SIG-M5 treated with dmso at 0.1 percent for 504 hours (cell line): ENCODE data around the gene ASZ1.
"Not testable (repeated sequence)": the region's sequence is repeated elsewhere in the genome, so short reads cannot be mapped to it uniquely, and the experiment has no call there.

Experiments
- DNase-seq: peaks from one replicate; lab custom pipeline; 2025; ENCODE audit not compliant: unreplicated experiment; lab: John Stamatoyannopoulos, UW

ASZ1 gene, protein sequence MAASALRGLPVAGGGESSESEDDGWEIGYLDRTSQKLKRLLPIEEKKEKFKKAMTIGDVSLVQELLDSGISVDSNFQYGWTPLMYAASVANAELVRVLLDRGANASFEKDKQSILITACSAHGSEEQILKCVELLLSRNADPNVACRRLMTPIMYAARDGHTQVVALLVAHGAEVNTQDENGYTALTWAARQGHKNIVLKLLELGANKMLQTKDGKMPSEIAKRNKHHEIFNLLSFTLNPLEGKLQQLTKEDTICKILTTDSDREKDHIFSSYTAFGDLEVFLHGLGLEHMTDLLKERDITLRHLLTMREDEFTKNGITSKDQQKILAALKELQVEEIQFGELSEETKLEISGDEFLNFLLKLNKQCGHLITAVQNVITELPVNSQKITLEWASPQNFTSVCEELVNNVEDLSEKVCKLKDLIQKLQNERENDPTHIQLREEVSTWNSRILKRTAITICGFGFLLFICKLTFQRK

DNA sequence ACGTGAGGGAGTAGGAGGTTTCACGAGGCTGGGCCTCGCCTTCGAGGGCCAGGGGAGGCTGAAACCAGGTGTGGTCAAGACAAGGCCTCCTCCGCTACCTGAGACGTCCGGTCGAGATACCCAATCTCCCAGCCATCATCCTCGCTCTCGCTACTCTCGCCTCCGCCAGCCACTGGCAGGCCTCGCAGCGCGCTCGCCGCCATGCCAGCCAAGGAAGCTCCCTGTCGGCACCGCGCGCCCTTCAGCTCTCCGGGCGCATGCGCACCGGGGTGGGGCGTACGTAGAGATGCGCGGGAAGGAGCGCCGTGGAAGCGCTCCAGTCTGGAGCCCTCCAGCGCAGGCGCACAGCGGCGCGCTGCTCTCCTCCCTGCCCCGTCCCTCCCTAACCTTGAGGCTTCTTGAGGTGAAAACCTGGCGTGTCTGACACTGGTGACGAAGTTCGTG is at the start of gene ASZ1:
Gene ASZ1, minus strand, starts transcription at position 236 of the 444 bp plus-strand sequence. Its CDS starts 33 bp downstream, at position 203.
- no peak for DNase-seq

DNA sequence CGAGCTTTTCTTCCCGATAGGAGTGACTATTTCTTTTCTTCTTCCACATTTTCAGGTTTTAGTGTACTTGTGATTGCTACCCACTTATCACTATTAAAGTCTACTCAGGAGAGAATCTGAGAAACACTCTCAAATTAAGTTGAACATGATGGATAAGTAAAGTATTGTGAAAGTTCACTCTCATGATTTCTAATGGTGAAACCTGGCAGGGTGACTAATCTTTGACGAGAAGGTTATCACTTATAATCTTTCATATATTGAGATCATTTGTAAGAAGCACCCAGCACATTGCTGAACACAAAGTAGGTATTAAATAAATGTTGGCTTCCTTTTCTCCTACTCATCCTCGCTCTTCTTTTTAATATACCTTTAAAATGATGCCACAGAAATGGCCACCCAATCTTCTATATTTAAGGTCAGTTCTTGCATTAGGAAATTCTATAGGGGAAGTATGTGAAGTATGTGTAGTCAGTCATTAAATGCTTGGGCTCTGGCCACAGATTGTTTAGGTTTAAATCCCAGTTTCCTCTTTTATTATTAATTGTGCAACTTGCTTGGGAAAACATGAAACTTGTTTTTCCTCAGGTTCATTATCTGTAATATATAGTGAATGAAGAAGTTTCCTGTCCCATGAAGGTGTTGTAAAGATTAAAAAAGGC is 49.4 kb upstream of the ASZ1 start:
- DNase-seq, result no peak

DNA sequence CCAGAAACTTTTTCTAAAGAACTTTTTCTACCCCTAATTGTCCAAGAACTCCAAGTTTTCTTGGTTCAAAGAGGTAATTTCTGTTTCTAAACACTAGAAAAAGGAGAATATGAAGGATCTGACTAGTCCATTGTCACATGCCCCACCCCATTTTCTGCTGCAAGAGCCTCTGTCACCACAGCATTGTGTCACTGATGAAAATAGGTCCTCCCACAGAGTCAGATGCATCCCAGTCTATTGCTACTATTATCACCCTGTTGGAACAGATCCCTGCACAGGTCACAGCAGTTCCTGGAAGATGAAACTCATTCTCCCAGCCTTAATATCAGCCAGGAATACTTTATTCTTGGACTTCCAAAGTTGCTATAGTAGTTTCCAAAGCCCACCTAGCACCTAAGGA is 45.0 kb upstream of the ASZ1 start:
- no peak for DNase-seq

DNA sequence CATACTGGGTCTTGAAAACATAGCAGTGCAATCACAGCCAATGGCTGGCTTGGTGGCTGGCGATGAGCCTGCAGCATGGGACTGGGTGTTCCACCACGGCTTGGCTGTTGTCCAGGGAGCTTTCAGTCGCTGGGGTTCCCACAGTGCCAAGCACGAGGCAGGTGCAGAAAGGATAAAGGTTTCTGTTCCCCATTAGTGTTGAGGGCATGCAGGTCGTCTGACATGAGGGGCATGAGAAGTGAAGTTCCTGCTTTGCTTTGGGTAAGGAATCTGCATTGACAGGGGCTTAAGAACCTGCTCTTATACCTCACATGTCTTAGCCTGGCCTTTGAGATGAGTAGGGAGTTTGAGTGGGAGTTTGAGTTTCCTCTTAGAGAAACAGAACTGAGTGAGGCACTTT is 43.5 kb upstream of the ASZ1 start:
- DNase-seq, result no peak

DNA sequence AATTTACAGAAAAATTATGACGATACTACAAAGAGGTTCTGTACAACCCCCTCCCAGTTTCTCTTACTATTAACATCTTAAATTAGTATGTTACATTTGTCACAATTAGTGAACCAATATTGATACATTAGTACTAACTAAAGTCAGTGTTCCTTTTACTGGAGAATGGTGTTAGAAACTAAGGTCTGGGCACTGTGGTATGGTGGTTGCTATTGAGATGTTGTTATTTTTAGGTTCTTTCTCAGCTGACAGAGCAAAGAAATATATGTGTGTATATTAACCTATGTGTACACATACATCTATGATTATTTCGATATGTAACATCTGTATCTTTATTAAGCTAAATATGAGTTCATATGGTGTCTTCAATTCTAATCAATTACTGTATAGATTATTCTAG is 40.9 kb upstream of the ASZ1 start:
- DNase-seq, result no peak

DNA sequence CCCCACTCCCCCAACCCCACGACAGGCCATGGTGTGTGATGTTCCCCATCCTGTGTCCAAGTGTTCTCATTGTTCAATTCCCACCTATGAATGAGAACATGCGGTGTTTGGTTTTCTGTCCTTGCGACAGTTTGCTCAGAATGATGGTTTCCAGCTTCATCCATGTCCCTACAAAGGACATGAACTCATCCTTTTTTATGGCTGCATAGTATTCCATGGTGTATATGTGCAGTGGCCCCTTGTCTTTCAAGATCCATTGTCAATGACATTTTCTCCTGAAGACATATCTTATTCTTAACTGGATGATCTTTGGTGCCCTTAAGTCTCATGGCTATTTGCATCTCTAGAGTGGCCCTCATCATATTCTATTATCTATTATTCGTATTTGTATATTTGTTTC is 33.5 kb upstream of the ASZ1 start:
- not testable (repeated sequence) for DNase-seq

DNA sequence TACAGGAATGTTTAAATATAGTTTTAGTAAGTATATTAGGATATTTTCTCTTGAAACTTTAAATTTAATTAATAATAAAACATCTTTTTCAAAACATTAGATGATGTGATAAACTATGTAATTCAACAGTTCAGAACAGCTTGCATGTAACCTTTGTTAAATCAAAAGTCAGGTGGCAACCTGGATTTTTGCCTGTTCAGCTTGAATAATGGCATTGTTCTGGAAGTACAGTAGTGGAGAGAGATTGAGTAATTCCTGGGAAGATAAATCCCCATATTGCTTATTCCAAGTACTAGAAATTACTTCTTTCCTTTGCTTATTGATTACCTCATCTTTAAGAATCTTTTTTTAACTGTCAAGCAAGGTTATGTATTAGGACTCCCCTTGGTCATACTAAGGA is 32.4 kb upstream of the ASZ1 start:
- no peak for DNase-seq

DNA sequence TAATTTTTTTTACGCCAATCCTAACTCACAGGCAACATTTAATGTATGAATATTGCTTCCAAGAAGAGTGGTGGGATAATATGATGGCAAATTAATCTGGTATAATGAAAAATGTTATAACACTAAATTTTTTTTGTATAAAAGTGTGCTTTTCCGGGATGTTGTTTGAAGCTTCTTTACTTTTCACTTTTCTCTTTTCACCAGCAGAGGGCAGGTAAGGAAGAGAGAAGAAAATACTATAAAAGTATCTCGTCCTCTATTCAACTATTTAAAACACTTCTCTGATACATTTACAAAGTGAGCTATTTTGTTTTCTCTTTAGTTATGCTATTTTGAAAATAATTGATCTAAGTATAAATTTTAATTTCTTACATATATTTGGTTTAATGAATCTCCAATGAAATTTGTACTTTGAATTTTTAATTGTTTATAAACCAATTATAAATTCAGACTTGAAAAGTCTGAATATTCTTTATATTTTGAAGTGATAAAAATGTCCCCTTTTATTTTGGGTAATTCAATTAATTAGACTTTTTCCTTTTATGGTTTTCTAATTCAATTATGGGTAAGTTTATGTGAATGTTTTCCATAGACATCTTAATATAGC is 31.8 kb upstream of the ASZ1 start:
- peak; percentile 33 for DNase-seq

DNA sequence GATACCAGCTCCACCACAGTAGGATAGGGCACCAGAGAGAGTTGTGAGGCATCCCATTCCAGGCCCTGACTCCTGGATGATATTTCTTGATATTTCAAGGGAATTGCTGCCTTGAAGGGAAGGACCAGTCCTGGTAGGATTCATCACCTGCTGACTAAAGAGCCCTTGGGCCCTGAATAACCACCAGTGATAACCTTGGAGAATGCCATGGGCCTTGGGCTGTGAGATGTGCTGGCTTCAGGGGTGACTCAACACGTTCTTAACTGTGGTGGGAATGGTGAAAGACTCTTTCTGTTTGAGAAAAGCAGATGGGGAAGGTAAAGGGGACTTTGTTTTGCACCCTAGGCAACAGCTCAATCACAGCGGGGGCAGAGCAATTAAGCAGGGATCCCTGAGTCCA is 21.4 kb upstream of the ASZ1 start:
- DNase-seq, result no peak

DNA sequence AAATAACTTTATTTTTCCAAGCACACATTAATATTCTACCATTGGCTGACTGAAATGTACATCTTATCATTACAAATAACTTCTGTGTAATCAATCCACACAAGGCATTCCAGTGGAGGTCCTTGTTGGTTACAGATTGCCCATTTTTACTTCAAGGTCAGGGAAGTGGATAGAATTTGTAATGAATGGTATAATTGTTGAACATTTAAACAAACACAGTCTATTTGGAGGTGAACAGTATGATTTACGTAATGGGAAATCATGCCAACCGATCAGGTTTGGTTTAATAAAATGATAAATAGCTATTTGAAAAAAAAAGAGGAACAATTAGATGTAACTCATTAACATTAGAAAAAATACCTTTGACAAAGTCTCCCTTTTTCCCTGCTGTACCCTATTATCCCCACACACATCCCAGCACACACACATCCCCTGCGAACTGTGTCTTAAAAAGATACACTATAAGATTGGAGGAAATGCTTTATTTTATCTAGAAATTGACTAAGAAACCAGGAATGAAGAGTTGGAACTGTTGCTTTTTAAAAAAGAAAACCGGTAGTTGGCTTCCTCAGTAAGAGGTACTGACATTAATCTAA is 19.0 kb upstream of the ASZ1 start:
- DNase-seq, result no peak

DNA sequence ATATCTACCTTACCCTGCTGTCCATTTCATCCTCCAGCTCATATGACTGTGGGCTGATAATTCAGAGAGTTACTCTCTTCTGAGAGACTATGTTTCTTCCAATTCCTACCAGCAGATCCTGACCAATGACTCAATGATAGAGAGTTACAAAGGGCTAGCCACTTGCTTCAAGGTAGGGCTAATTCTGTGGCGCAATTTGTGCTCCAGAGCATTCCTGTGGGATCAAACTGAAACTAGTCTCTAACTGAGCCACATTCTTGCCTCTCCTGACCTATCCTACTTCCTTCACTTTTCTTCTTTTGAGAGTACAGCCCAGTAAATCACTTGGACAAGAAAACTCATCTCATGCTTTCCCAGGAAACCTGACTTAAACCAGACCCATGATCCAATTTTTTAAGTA is 17.9 kb upstream of the ASZ1 start:
- no peak for DNase-seq

DNA sequence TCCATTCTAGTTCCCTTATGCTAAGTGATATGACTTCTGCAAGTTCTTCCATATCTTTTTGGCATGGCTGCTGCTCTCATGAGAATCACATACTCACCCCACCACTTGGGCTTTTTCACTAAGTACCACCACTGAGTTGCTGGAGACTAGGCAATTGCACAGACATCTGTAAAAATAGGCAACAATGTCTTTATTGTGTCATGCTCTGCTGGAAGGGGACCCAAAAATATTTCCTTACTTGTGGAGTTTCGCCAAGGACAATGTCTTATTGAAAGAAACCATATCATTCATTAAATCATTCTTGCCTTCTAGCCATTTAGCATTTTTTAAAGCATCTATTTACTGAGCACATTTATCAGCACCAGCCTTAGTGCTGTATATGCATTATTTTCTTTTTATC is 17.4 kb upstream of the ASZ1 start:
- no peak for DNase-seq

DNA sequence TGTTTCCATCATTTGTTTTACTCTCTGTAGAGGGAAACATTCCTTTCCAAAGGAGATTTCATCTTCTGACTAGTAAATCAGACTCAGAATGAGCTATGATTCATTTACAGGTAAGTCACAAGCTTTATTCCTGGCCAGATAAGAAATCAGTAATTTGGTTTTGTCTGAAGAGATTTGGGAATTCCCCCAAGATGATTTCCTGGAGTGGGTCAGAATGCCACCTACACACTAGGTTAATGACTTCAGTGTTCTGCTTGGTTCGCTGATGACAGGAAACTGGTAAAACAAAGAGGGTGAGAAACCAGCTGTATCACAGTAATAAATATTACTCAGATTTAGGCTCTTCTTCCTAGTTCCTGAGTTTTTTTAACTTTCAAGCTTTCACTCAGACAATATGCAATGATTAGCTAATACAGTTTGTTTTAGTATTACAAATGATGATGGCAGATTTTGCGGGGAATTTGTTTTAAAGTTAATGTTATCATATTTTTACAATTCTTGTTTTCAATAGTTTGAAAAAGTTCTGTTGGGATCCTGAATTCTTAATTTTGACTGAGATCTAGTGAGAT is 8.3 kb upstream of the ASZ1 start:
- no peak for DNase-seq

DNA sequence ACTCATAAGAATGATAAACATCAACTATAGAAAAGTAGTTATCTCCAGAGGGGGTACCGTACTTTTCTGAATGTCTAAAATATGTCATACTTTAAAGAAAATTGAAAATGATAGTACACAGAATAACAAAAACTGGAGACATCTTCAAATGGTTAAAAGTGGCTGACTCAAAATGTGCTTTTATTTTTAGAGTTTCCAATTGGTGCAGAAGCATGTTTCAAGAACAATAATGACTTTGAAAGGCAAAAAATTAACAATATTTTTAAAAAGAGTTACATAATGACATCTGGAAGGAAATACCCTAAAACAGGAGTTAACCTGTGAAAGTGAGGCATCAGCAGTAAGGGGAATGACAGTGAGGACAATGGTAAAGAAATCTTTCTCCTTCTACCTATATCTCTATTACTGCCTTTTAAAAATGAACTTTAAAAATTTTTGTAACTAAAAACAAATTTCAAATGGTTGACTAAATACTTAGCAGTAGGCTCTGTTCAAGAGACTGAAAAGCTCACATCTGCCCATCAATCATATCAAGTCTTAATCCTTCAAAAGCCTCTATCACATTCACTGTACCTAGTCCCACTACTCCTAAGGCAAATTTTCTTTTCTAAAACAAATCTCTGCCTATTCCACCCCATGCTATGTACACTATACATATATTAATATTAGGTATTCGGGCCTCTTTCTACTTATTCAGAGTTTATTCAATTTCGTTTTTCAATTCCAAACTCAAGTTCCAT is 3.0 kb downstream of the ASZ1 start:
- DNase-seq, result no peak

DNA sequence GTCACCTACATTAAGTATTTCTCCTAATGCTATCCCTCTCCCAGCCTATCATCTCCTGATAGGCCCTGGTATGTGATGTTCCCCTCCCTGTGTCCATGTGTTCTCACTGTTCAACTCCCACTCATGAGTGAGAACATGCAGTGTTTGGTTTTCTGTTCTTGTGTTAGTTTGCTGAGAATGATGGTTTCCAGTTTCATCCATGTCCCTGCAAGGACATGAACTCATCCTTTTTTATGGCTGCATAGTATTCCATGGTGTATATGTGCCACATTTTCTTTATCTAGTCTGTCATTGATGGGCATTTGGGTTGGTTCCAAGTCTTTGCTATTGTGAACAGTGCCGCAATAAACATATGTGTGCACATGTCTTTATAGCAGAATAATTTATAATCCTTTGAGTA is 12.7 kb downstream of the ASZ1 start:
- not testable (repeated sequence) for DNase-seq

DNA sequence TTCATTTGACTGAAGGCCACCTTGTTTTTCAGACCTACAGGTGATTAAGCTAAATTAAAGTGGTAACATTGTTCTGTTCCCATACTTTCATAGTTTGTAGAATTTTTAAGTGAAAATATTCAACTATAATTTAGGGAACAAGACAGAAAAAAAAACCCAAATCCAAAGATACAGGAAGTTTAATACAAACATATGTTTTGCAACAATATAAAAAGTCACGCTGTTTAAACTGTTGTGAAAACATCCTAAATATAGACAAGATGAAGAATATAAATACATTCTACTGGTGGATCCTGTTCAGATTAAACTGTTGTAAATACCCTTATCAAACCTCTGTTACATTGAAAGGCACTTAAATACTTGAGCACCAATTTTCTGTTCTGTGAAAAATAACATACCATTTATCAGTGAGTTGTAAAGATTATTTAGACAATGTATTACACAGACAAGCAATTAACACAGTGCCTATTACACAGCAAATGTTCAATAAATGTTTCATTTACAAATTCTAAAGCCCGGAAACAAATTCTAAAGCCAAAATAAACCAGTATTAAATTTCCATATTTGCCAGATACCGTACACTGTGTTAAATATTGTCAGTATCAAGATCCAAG is 14.2 kb downstream of the ASZ1 start:
- no peak for DNase-seq

DNA sequence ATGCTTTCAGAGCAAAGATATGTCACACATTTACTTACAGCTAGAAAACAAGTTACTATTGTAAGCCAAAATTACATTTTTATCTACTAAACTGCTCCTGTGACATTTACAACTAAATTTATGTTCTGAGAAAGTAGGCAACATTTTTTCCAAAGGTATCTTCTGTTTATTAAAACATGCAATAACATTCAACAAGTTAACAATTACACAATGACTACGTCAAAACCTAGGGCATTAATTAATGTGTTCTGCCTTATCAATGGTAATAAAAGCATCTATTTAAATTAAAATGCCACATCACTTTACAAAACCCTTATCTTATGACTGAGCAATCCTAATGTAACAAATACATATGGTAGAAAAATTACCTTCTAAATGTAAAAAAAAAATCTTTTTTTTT is 14.9 kb downstream of the ASZ1 start:
- no peak for DNase-seq

DNA sequence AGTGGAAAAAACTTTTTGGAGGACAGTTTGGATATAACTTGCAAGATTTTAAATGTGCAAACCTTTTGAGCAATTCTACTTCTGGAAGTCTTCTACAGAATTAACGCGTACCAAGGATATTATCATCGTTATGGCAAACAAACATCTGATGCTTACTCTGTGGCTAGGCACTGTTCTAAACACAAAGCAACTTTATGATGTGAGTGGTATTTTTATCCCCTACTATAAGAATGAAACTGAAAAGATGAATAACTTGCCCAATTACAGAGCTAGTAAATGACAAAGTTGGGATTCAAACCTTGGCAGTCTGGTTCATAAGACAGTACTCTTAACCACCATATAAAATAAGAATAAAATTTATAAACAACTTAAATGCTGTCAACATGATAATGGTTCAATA is 15.8 kb downstream of the ASZ1 start:
- DNase-seq, result no peak

DNA sequence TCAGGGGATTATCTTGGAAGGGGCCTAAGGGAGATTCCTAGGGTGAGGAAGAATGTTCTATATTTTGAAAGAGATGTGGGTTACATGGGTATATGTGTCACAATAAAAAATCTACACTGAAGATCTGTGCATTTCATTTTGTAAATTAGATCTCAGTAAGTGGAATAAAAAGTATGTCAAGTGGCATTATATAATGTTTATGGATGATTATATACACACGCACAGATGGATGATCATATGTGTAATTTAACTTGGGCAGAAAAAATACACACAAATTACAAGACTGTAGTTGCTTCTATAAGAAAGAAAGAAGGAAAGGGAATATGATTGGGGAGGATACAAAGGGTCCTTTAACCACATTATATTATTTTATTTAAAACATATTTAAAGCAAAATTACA is 18.5 kb downstream of the ASZ1 start:
- DNase-seq, result no peak

DNA sequence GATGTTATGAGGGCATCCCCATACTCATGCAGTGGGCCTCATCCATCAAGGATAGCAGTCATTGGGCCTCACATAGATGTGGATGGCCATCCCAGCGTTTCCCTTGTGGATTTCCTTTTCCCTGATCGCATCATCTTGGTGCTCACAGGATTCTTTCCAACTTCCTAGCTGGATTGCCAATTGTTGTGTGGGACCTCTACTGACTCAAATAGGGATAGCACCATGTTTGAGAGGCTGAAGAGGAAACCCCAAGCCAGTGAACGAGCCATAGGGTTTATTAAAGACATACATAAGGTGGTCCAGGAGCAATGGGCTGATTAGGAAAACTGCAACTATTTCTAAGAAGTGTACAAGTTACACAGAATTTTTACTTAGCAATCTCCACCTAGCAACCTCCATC is 21.8 kb downstream of the ASZ1 start:
- no peak for DNase-seq
